Left lobe of liver (tissue), 2 donors: Measurements from ENCODE around the gene SEPTIN11. TPM values are rescaled to one million over a fixed set of nuclear protein-coding genes. Genes with fewer than 3 reads are reported as not detected.
"Not testable (repeated sequence)": the region's sequence is repeated elsewhere in the genome, so short reads cannot be mapped to it uniquely, and the experiment has no call there.

Source experiments
- ATAC-seq: fragments of 200-7000 bp; cut with Tn5 transposase; one replicate; pipeline ENCODE4 v1.9.1; 2020; ENCODE audit warnings: mild to moderate bottlenecking, moderate library complexity
- DNase-seq: peaks from one replicate; pipeline ENCODE4 v3.0.0-alpha.2; 2020; ENCODE audit warnings: low spot score
- total RNA-seq: library from RNA; stranded (reverse); gene quantifications from one replicate; pipeline ENCODE4 v1.2.1, GENCODE V29; 2021
- donor health status: DM: no; HTN: no; CAD: no; lungs with moderate emphysema.
- donor health status: DM: no; HTN: yes; CAD: no.

The SEPTIN11 gene
- total RNA-seq, 1 donor from 2014 or later = 37.2 TPM

DNA sequence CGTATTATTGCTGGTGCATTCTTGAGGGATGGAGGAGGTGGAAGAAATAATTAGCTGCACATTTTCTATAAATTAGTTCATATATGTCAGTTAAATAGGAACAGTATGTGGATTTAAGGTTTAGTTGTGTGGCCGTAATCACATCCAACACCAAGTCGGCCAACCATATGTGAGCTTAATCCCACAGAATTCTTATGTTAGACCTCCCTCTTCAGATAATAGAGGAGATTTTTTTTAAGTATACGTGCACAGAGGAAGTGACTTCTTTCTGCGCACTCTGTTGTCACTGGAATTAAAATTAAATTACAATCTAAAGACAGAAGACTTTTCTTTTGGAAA lies 2.1 kb downstream of the SEPTIN11 start:
- ATAC-seq = no peak
- no peak for DNase-seq

DNA sequence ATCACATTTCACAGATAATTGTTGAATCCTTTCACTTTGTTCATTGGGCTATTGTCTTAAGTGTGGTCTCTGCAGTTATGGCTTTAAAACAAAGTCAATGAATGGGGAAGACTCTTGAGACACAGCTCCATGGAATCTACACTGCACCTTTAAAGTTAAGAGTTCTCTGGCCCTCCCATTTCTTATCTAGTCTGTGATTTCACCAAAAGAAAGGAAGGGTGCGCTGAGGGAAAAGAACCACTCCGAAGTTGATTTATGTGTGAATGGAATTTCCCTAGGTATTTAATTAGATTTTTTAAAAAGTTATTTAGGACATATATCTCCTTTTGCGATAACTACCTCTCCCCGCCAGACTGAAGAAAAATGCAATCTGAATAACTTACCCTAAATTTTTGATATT lies 2.5 kb downstream of the SEPTIN11 start:
- DNase-seq = no peak
- ATAC-seq = no peak

DNA sequence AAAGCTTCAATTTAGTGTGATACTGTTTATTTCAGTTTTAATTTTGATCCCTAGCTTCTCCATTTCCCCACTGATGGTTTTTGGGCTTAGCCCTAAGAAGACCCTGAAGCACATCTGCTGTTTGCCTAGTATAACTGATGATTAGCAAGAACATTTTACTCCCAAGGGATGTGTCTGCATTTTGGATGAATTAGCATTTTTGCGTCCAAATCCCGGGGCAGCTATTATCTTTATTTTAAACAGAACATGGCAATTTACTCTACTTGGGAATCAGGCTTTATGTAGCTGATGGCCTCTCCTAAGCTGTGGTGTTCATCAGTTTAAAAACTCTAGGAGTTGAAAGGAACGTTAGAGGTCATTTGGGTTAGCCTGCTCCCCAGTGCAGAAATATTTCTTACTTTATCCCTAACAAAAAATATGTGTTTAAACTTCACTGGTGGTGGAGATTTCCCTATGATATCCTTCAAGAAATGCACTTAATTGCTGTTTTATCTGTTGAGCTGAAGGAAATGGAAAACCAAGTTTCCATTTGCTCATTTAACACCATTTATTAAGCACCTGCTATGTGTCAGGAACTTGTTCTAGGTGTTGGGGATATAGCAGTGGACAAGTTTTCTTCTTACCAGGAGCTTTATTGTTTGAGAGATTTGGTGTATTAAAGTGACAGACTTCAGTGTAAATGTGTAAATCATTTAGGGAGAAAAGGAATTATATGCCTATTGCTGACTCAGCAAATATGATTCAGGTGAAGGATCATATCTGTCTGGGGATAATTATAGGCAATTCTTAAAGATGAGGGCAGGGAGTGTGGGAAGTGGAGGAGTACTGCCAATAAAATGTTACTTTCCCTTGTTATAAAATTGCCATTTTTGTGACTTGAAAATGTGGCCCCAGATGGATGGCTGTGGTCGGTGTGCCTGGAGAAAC lies 3.4 kb downstream of the SEPTIN11 start:
- ATAC-seq (no peak), DNase-seq (no peak)

DNA sequence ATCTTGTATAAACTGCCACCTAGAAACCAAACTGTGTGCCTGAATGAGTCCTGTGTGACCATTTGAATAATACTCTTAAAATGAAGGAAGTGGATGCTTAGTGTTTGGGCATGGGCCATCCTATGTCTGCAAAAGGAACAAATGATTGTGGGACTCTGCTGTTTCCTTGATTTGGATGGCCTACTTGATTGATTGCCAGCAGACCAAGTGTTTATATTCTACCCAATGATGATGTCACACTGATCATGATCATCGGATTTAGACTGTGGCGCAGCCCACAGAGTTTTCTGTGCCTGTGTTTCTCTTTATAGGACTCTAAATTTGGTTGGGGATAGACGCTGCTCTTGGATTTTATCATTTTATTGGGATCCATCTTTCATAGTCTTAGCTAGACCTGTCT lies 4.4 kb downstream of the SEPTIN11 start:
- DNase-seq (no peak), ATAC-seq (no peak)

DNA sequence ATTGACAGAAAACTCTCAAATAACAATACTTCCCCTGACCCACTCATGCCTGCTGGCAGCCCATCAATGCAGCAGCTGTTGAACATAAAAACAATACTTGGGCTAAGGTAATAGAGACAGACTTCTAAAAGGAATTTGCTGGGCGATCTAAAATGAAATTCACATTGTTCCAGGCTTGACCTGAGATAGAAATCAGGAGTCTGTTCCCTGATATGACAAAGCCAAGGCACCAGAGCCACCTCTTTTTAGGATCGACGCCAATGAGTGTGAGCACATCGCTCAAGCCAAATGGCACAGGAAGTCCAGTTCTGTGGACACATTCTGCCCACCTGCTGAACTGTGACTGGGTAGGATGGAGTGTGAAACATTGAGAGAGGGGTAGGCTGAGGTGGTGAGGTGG lies 4.9 kb downstream of the SEPTIN11 start:
- DNase-seq = peak; percentile 74
- ATAC-seq = peak; percentile 47

DNA sequence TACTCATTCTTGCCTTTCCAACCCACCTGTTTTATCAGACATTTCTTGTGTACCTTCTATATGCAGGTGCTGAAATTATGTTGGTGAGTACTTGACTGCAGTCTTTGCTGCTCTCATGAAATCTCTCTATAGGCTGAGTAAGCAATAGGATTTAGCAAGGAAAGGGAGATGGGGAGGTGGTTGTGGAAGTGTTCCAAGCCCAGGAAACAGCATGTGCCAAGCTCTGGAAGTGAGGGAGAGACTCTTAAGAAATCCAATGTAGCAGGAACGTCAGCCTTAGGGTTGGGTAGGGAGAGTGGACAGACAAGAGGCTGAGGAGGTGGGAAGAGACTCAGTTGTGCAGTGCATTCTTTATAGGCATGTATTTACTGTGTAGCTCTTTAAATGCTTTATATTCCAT lies 5.6 kb downstream of the SEPTIN11 start:
- no peak for ATAC-seq
- no peak for DNase-seq

DNA sequence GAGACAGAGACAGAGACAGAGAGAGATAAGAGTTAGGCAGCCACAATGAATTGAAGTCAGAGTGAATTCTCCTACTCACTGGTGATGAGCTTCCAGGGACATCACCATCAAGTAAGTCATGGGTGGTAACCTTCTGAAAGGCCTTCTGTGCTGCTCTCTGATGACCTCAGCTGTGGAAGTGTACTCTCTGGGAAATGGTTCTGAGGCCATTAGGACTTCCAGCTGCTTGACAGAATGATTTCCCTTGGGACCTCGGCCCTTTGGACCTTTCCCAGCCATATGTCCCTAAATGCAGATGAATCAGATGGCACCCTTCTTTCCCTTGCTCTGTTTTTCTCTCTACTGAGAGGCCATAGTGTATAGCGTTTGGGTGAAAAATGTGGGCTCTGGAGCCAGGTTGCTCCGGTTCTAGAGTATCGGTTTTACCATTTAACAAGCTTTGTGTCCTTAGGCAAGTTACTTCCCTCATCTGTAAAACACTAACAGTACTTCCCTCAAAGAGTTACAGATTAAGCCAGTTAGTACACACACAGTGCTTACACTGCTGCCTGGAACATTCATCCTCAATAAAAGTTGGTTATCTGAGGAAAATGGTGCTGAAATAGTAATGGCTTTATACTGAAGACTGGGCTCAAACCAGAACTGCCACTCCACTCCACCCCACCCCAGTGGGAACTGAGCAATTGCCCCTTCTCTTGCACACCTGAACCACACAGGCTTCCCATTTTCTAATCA lies 7.6 kb downstream of the SEPTIN11 start:
- peak; percentile 73 for ATAC-seq
- DNase-seq = no peak

DNA sequence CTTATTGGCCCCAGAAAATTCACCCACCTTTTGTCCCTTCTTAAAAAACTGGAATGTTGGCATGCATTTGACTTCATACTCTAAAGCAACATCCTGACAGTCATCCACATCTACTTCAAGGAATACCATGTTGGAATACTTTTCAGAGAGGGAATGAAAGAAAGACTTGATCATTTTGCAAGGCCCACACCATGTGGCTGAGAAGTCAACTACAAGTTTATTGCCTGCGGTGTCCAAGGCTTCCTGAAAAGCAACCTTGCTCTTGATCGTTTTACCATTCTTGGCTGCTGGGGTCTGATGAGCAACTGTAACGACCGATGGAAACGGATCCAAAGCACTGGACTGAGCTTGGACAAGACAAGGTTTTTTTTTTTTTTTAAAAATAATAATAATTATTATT lies 9.3 kb downstream of the SEPTIN11 start:
- no peak for ATAC-seq
- no peak for DNase-seq

DNA sequence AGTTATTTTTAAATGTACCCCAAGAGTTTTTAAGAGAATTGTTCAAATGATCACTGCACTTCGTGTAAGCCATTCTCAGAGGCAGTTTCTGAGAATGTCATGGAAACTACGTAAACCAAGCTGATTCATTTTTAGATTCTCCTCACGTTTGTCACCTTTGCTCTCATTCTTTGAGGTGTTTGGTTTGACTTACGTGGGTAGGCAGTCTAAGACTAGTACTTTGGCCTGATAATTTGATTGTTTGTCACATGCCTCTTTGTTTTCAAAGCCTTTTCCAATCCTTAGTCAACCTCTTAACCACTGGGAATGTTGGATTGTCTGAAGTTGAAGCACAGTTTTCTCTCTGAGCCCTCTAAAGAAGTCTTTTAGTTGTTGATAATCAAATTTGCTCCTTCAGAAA lies 10.5 kb downstream of the SEPTIN11 start:
- DNase-seq (no peak), ATAC-seq (no peak)

DNA sequence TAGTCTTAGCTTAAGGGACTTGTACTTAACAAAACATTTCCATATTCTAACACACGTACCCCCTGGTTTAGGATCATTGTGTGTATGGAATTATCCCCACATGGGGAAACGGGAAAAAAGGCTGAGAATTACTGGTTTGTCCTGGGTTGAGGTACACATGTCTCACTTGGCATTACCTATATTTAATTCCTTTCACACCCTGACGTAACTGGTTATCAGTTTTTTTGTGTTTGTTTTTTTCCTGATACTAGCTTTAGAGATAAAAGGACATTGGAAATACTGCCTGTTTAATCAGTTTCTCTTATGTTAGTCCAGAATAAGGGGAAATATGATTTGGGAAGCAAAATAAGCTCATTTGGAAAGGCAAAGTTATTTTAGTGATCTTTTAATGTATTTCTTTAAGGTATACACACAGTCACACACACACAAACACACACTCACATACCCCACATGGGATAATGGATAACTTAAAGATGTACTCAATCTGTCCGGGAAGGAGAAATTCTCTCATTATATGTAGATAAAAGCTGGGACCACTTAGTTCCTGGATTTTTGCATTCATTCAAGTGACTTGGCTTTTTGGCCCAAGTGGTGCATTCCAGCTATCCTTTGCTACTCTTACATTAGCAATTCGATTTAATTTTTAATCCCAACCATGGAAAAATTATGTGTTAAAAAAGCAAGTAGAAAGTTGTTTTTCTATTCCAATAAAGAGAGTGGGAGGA lies 13.0 kb downstream of the SEPTIN11 start:
- no peak for DNase-seq
- ATAC-seq = peak; percentile 74

DNA sequence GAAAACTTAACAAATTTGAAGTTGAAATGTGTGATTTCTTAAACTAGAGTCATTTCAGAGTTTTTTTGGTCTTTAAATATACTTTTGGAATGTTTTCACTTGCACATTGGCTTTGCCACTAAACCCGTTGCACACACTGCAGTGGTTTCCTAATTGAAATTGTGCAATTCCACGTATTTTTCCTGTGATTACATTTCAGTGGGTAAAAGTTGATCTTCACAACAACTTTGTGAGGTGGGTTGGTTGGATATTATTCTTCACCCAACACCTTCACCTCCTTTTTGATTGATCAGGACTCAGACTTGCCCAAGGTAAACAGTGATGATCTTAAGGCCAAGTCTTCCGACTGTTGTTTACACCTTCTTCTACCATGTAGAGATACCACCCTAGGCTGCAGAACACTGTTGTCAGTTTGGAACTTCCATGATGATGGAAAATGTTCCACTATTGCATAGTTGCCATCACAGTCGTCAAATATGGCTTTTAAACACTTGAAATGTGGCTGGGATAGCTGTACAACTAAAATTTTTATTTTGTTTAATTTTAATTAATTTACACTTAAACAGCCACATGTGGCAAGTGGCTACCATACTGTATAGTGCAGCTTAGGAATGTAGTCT lies 13.7 kb downstream of the SEPTIN11 start:
- peak; percentile 68 for ATAC-seq
- DNase-seq = no peak

DNA sequence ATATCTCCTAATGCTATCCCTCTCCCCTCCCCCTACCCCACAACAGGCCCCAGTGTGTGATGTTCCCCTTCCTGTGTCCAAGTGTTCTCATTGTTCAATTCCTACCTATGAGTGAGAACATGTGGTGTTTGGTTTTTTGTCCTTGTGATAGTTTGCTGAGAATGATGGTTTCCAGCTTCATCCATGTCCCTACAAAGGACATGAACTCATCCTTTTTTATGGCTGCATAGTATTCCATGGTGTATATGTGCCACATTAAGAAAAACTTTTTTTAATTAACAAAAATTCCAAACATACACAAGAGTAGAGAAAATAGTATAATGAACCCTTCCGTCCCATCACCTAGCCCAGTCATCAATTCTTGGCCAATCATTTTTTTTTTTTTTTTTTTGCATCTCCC lies 14.4 kb downstream of the SEPTIN11 start:
- ATAC-seq, DNase-seq: not testable (repeated sequence)

DNA sequence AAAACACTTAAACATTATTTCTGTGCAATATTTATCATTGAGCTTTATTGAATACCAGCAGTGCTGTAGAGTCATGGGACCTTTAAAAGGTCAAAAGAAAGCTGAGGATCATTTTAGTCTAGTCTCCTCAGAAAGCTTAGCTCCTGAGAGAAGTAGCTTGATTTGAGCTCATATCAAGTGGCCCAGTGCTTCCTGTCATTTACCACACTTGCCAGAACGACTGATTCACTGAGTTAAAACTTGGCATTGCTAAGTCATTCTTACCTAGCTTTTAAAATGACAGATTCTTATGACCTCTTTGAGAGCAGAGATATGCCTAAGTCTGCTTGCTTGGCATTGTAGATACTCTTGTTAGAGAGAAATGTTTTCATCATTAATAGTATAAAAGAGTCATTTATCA lies 15.2 kb downstream of the SEPTIN11 start:
- DNase-seq = no peak
- ATAC-seq = no peak

DNA sequence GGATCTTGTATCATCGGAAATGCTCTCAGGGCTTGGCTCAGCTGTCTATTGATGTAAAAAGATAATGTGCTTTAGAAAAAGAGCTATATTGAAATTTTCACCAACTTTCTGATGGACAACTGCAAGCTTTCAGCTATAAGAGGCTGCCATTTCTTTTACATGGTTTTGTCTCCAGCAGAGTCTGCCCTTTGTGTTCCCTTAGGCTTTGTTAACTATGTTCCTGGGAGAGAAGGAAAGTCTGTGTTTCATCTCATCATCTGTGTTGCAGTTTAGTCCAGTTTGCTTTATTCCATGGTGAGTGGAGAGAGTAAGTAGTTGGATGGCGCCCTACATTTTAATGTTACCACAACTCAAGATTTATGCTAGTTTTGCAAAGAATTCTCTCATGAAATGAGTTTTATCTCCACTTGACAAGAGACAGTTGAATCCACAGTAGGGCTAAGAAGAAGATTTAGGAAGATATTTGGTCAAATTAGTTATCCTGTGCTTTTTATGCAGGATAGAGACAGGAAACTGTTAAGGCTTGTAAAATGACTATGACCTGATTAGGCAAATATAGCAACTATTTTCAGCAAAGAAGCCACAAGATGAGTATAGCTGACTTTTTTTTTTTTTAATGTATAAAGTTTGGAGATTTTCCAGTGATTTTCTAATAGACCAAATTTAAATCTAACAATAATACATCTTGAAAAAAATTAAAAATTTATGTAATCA lies 16.5 kb downstream of the SEPTIN11 start:
- ATAC-seq (no peak), DNase-seq (no peak)

DNA sequence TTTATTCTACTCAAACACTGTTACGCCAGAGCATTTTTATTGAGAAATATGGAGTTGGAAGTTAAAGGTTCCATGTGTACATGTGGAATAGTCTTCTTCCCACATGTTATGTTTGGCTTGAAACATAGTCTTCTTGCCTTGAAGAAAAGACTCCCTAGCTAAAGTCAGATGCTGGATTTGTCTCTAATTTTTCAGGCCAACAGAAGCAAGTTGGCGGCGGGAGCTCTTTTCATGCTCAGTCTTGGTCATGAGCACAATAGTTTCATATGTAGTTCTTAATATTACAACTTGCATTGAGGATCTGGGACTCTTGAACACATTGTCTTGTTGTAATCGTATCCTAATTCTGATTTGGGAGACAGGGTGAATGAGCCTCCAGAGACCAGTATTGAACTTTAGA lies 19.4 kb downstream of the SEPTIN11 start:
- ATAC-seq (no peak), DNase-seq (no peak)

DNA sequence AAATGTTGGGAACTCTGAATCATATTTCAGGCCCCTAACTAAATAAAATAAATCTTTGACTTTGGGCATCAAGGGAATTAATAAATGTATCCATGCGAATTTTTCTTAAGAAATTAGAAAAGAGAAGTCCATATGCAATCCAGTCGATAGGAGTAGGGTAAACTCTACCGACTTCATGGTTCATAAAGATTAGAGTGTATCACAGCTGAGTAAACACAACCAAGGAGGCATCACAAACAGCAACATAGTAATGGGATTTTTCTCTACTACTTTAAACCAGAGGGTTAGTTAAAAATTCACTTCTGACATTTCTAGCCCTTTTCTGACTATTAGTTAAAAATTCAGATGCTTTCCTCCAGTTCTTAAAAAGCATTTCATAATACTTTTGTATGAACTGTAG lies 19.9 kb downstream of the SEPTIN11 start:
- ATAC-seq = no peak

DNA sequence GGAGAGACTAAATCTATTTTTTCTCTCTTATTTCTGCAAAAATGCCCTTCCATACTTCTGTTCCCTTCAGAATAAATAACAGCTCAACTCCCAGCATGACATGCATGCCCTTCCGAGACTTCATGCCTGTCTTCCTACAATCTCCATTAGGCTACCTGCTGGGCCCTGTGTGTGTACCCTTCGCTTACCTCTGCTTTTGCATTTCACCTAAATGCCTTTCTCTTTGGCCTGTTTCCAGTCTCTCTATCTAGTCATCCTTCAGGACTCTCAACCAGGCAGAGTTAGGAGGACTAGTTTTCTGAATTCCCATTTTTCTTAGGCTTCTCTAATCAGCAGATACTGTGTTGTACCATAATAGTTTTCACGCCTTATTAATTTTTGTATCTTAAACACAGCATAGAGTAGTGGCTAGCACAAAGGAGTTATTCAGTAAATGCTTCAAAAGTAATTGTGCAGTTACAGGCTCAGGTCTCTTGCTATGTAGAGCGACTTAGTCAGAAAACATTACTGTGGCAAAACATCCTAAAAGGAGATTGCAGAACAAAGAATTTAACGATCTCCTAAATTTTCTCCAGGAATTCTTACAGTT lies 20.5 kb downstream of the SEPTIN11 start:
- no peak for ATAC-seq

More for the DNA sequence above, 19.9 kb downstream of the SEPTIN11 start:
- DNase-seq = no peak

DNA sequence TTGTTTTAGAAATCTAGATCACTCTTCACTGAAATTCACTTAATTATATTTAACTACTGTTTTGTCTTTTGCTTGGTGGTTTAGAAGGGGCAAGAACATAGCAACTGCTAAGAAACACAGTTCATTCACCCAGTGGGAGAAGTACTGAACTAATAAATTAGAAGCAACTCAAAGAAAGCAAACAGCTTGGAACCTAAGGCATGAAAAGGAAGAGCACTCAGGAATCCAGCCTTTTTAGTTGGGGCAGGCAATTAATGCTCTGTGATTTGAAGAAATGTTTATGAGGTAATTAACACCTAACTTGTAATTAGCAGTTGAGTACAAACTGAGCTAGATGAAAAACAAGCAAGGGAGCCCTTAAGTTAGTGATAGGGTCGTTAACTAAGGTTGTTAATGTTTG lies 22.8 kb downstream of the SEPTIN11 start:
- ATAC-seq (no peak), DNase-seq (no peak)

More for the DNA sequence above, 20.5 kb downstream of the SEPTIN11 start:
- DNase-seq = no peak

DNA sequence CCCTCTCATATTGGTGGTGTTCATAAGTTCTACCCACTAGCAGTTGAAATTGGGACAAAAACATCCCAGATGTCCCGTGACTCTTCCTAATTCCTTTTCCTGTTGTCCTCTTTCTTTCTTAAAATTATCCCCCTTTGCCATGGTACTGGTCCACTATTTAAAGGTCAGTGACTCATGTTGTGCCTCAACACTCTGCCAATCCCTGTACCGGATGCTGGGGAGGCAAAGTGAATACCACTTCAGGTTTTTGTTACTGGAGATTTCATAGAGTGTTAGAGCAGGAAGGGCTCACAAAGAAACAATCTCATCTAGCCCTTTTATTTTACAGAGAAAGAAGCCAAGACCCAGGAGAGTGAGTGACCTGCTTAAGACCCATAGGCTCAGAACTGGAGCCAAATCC lies 24.6 kb downstream of the SEPTIN11 start:
- DNase-seq (no peak), ATAC-seq (no peak)

DNA sequence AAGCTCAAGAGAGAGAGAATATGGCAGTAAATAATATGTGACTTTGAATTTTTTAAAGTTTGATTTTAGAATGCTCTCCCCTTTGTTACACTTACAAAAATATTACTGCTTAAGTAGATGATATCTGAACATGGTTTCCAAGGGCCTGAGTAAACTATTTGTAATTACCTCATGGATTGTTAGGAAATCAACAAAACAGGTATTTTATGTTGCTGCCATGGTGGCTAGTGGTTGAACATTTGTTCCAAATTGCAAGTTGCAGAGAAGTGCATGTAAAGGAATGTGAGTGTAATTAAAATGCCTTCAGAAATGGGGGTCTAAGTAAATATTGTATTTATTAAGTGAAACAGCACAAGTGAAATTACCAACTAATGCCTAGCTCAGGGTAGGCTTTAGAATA lies 27.6 kb downstream of the SEPTIN11 start:
- ATAC-seq (no peak), DNase-seq (no peak)
